H4 (cell line): ENCODE data around the gene TAF13. TPM values are rescaled to one million over a fixed set of nuclear protein-coding genes. Genes with fewer than 3 reads are reported as not detected.
"Not testable (repeated sequence)": the region's sequence is repeated elsewhere in the genome, so short reads cannot be mapped to it uniquely, and the experiment has no call there.

Source experiments
- DNase-seq: peaks from one replicate; pipeline ENCODE4 v3.0.0-alpha.2; 2015; ENCODE audit warnings: low spot score
- total RNA-seq: library from RNA; depleted of rRNA; stranded (reverse); fragments of >200 nt; shearing (Covaris generic); gene quantifications from 2 replicates; pipeline ENCODE4 v1.2.3, GENCODE V29; 2014

Gene TAF13
- total RNA-seq, 1 experiment from 2014 or later = 49.6 TPM

GRCh38 chr1:109091839-109092193 is 16.0 kb upstream of the TAF13 start:
- DNase-seq = no peak

GRCh38 chr1:109091078-109091838 is 15.5 kb upstream of the TAF13 start:
- peak; percentile 23 for DNase-seq

- DNase-seq = peak; percentile 89
These were observed 14.6 kb upstream of the TAF13 start, which contains the start of gene TMEM167B for GRCh38 chr1:109090196-109091077. TMEM167B (plus strand) TSS chr1:109090764; CDS start chr1:109090873, 109 bp downstream.

GRCh38 chr1:109089242-109090015 is 13.6 kb upstream of the TAF13 start:
- peak; percentile 64 for DNase-seq

GRCh38 chr1:109084563-109085517 is 9.0 kb upstream of the TAF13 start:
- peak; percentile 65 for DNase-seq

GRCh38 chr1:109083923-109084322 is 8.1 kb upstream of the TAF13 start:
- peak; percentile 29 for DNase-seq

- DNase-seq = no peak
These were observed 7.7 kb upstream of the TAF13 start for GRCh38 chr1:109083501-109083900.

GRCh38 chr1:109080441-109081082 is 4.8 kb upstream of the TAF13 start:
- no peak for DNase-seq

GRCh38 chr1:109079240-109079622 is 3.4 kb upstream of the TAF13 start:
- DNase-seq = no peak

- no peak for DNase-seq
These were observed 2.5 kb upstream of the TAF13 start for GRCh38 chr1:109078317-109078716.

GRCh38 chr1:109069294-109069693 is 6.5 kb downstream of the TAF13 start:
- no peak for DNase-seq

- no peak for DNase-seq
These were observed 7.9 kb downstream of the TAF13 start for GRCh38 chr1:109067883-109068282.

GRCh38 chr1:109065137-109065536 is 10.7 kb downstream of the TAF13 start:
- DNase-seq = no peak

GRCh38 chr1:109061183-109061582 is 14.6 kb downstream of the TAF13 start:
- no peak for DNase-seq

GRCh38 chr1:109060707-109061106 is 15.1 kb downstream of the TAF13 start:
- DNase-seq = no peak

- DNase-seq = no peak
These were observed 16.8 kb downstream of the TAF13 start for GRCh38 chr1:109059026-109059425.

- DNase-seq = no peak
These were observed 19.7 kb downstream of the TAF13 start for GRCh38 chr1:109056064-109056463.

GRCh38 chr1:109052145-109052544 is 23.7 kb downstream of the TAF13 start:
- not testable (repeated sequence) for DNase-seq

GRCh38 chr1:109050228-109050995 is 25.4 kb downstream of the TAF13 start:
- DNase-seq = no peak

- DNase-seq = no peak
These were observed 27.5 kb downstream of the TAF13 start for GRCh38 chr1:109048335-109048734.
